Stimulated activated effector memory CD8-positive, alpha-beta T cell treated with anti-CD3 and anti-CD28 coated beads, Interleukin-12 subunit alpha, Interleukin-12 subunit beta, amount 100 ng/mL, for 72 hours (primary cell): ENCODE data around the gene KRIT1.

Experiments
- ATAC-seq: fragments of 150-1000 bp; cut with Tn5 transposase; 2 replicates; pipeline ENCODE4 v1.10.0; 2021
- DNase-seq, 2 donors: peaks; one replicate each; pipeline ENCODE4 v3.0.0; 2021 to 2022; ENCODE audit warnings: low spot score in 2 of 2
- H3K27ac Mint-ChIP-seq: one replicate; pipeline ENCODE4 v1.8.0; 2022; ENCODE audit warnings: mild to moderate bottlenecking, mixed read lengths
- H3K36me3 Mint-ChIP-seq: one replicate; pipeline ENCODE4 v1.8.0; 2022; ENCODE audit warnings: mild to moderate bottlenecking, mixed read lengths
- H3K4me1 Mint-ChIP-seq: one replicate; pipeline ENCODE4 v1.8.0; 2022; ENCODE audit warnings: mixed read lengths
- H3K4me3 Mint-ChIP-seq: one replicate; pipeline ENCODE4 v1.8.0; 2022; ENCODE audit warnings: mild to moderate bottlenecking, mixed read lengths
- H3K9me3 Mint-ChIP-seq: one replicate; pipeline ENCODE4 v1.8.0; 2022; ENCODE audit warnings: mixed read lengths

KRIT1 gene

DNA sequence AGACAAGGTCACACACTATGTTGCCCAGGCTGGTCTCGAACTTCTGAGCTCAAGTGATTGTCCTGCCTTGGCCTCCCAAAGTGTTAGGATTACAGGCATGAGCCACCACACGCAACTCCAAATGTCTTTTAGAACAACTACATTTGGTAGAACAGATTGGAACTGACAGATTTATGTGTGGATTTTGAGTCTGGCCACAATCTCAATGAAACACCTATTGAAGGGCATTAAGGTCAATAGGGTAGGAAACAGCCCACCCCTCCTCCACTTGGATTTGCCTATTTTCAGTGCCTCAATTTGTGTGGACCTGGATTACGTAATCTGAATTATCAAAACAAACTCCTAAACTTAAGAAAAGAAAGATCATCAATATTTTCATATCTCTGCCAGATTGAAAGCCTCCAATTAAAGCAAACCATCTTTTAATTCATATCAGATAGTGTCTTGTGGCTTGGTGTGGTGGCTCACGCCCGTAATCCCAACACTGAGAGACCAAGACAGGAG lies 95.9 kb downstream of the KRIT1 start:
- H3K9me3 Mint-ChIP-seq, result no peaks in the 10 kb centered on the region
- no peak overlapping the region for H3K27ac Mint-ChIP-seq
- H3K4me1 Mint-ChIP-seq, result no peaks in the 10 kb centered on the region
- ATAC-seq, result no peak
- DNase-seq, result no peak
- no peaks in the 10 kb centered on the region for H3K36me3 Mint-ChIP-seq
- no peak overlapping the region for H3K4me3 Mint-ChIP-seq
